ENCODE data around the gene MAPKAPK2. TPM values are rescaled to one million over a fixed set of nuclear protein-coding genes. Genes with fewer than 3 reads are reported as not detected.

The MAPKAPK2 gene
- total and polyA plus RNA-seq, 2 of the 13 experiments (the other 11 are each of a cell fraction or from before 2014, with no cell fraction given) = 16.6 to 34.0 TPM

- Histone ChIP-seq H2AFZ (ENCODE audit: low read length) (no peak overlapping the region), H3K36me3 (replicated peaks in 1 of 2; ENCODE audit: control insufficient read depth in 1 of 2, insufficient read depth in 2 of 2, low read length in 2 of 2) (peaks cover 30 to 41% of the 10 kb centered on the region in 2 experiments; a peak in 4 of 5 replicates), H4K20me1 (ENCODE audit: insufficient read depth, low read length) (peaks cover 27% of the 10 kb centered on the region), H3K4me3 (replicated peaks in 1 of 3; ENCODE audit: insufficient read depth in 1 of 3, low read depth in 2 of 3, low read length in 3 of 3) (no peak overlapping the region), H3K9me3 (ENCODE audit: low read length) (no peaks in the 10 kb centered on the region), H3K79me2 (ENCODE audit: insufficient read depth, low read length) (peaks cover 11% of the 10 kb centered on the region), H3K27ac (ENCODE audit: extremely low read length, insufficient read depth, low read length) (no peak overlapping the region), H3K4me1 (ENCODE audit: insufficient read depth, low read length) (peaks cover under 1% of the 10 kb centered on the region; the same call in 1 of the 2 replicates), H3K4me2 (ENCODE audit: low read depth, low read length) (no peak overlapping the region), H3K9ac (ENCODE audit: insufficient read depth, low read depth, low read length) (no peak overlapping the region), H3K27me3 (ENCODE audit: control insufficient read depth in 1 of 2, insufficient read depth in 2 of 2, low read length in 2 of 2) (no peaks in the 10 kb centered on the region)
- intact Hi-C loops (cut with micrococcal nuclease; ENCODE audit: unreplicated experiment) (no loop called here), in situ Hi-C loops (cut with HindIII; ENCODE audit: extremely low pct_ligation_motif_present, low pct_unique_long_range_greater_than_20kb) (no loop called here)
- ATAC-seq (no peak), FAIRE-seq (no peak), DNase-seq (ENCODE audit: low spot score) (no peak)
- no TSS peak for BruUV-seq (replicated peaks)
- ChIA-PET CTCF (ENCODE audit: low intra/inter-chr PET ratio, low total read pairs) (no interaction called here), POLR2A (no interaction called here)
- TF ChIP-seq TBP (CRISPR knock-in tag; IDR thresholded peaks at IDR 0.05) (no peak), RERE (CRISPR knock-in tag; IDR thresholded peaks at IDR 0.05; ENCODE audit: low read depth) (no peak), ELF3 (CRISPR knock-in tag; IDR thresholded peaks at IDR 0.05) (no peak), RAD21 (CRISPR knock-in tag; IDR thresholded peaks at IDR 0.05) (no peak)
- TF ChIP-seq, protein P1, sequence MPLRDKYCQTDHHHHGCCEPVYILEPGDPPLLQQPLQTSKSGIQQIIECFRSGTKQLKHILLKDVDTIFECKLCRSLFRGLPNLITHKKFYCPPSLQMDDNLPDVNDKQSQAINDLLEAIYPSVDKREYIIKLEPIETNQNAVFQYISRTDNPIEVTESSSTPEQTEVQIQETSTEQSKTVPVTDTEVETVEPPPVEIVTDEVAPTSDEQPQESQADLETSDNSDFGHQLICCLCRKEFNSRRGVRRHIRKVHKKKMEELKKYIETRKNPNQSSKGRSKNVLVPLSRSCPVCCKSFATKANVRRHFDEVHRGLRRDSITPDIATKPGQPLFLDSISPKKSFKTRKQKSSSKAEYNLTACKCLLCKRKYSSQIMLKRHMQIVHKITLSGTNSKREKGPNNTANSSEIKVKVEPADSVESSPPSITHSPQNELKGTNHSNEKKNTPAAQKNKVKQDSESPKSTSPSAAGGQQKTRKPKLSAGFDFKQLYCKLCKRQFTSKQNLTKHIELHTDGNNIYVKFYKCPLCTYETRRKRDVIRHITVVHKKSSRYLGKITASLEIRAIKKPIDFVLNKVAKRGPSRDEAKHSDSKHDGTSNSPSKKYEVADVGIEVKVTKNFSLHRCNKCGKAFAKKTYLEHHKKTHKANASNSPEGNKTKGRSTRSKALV (CRISPR knock-in tag; IDR thresholded peaks at IDR 0.05) = no peak
- 96% methylated on average over 6 of the region's 6 CpGs for WGBS (ENCODE audit: low lambda C conversion rate)
These were observed 44.3 kb downstream of the MAPKAPK2 start for GRCh38 chr1:206729050-206729449.
